Lung (tissue), 12 donors: Measurements from ENCODE around the gene SUSD2. TPM values are rescaled to one million over a fixed set of nuclear protein-coding genes. Genes with fewer than 3 reads are reported as not detected.
A peak's percentile ranks its signal among the peaks of the same experiment; 100 is the strongest.

Experiments used
- ATAC-seq: fragments of 200-7000 bp; cut with Tn5 transposase; one replicate; pipeline ENCODE4 v1.9.1; 2020; ENCODE audit warnings: moderate number of reproducible peaks; ENCODE audit not compliant: insufficient read depth, low FRiP score
- DNase-seq, 3 donors: peaks; one replicate each; pipeline ENCODE4 v3.0.0-alpha.2; 2013 to 2017
- H3K27ac ChIP-seq, 2 donors: one replicate each; pipeline ENCODE4 v1.5.1; 2013; ENCODE audit warnings: mild to moderate bottlenecking in 2 of 2, moderate library complexity in 2 of 2, control low read depth in 1 of 2, inconsistent platforms in 1 of 2, low read depth in 1 of 2, low read length in 1 of 2
- H3K27me3 ChIP-seq, 3 donors: one replicate each; pipeline ENCODE4 v1.5.1; 2013; ENCODE audit warnings: low read length in 2 of 3; ENCODE audit not compliant: control insufficient read depth in 3 of 3, insufficient read depth in 3 of 3
- H3K36me3 ChIP-seq, 4 donors: one replicate each; pipeline ENCODE4 v1.5.1; 2013; ENCODE audit warnings: low read length in 4 of 4, mild to moderate bottlenecking in 1 of 4, moderate library complexity in 1 of 4; ENCODE audit not compliant: control insufficient read depth in 4 of 4, insufficient read depth in 4 of 4
- H3K4me1 ChIP-seq, 5 donors: one replicate each; pipeline ENCODE4 v1.5.1; 2013; ENCODE audit warnings: low read length in 5 of 5, mild to moderate bottlenecking in 2 of 5, moderate library complexity in 1 of 5; ENCODE audit not compliant: control insufficient read depth in 5 of 5, insufficient read depth in 5 of 5
- H3K4me3 ChIP-seq: one replicate; pipeline ENCODE4 v1.5.1; 2013; ENCODE audit warnings: mild to moderate bottlenecking, control low read depth, moderate library complexity
- H3K9ac ChIP-seq, 2 donors: one replicate each; pipeline ENCODE4 v1.5.1; 2013; ENCODE audit warnings: low read length in 2 of 2, control low read depth in 1 of 2; ENCODE audit not compliant: insufficient read depth in 1 of 2
- H3K9me3 ChIP-seq, 4 donors: one replicate each; pipeline ENCODE4 v1.5.1; 2013; ENCODE audit warnings: low read length in 3 of 4, mild to moderate bottlenecking in 1 of 4, moderate library complexity in 1 of 4; ENCODE audit not compliant: control insufficient read depth in 4 of 4, insufficient read depth in 3 of 4
- CTCF ChIP-seq: IDR thresholded peaks from 2 replicates; pipeline ENCODE4 v1.5.1; 2012; ENCODE audit warnings: mild to moderate bottlenecking; ENCODE audit errors: control extremely low read depth, extremely low read depth
- WGBS, 2 donors: extraction: QIAGEN DNeasy Blood & Tissue Kit; methylation state at CpG; one replicate each; pipeline ENCODE4 v1.1.7; 2013; 5-methylcytosine and 5-hydroxymethylcytosine counted together
- polyA plus RNA-seq, 2 donors: library from polyadenylated mRNA; stranded (reverse); fragments of 200-250 nt; gene quantifications; one replicate each; pipeline ENCODE4 v1.2.1, GENCODE V29; 2013
- total RNA-seq, 2 donors: library from RNA; depleted of rRNA in 1 of 2; stranded (reverse); fragments of >200 nt in 1 of 2; gene quantifications; one replicate each; pipeline ENCODE4 v1.2.1, GENCODE V29; 2014 to 2021
- donor health status: control.
- donor health status: control.
- donor health status: Bipolar disorder and iron deficiency.
- donor health status: healthy.
- donor health status: DM: yes; HTN: yes; CAD: no.

The SUSD2 gene
- total and polyA plus RNA-seq, 4 donors: 15.9 to 192 (median 49.7) TPM

- DNase-seq: no peak
- no peak overlapping the region for H3K9ac ChIP-seq
- H3K27ac ChIP-seq: no peak overlapping the region
- 93 to 96% methylated on average over 15 of the region's 15 CpGs for WGBS, 2 donors
- H3K36me3 ChIP-seq: peaks cover 0 to 14% (median 0%) of the 10 kb centered on the region in 4 donors
- H3K27me3 ChIP-seq: no peaks in the 10 kb centered on the region
- H3K4me3 ChIP-seq: no peak overlapping the region
- no peak for ATAC-seq
- H3K4me1 ChIP-seq: peaks cover 0 to 14% (median 8%) of the 10 kb centered on the region in 5 donors
- no peaks in the 10 kb centered on the region for H3K9me3 ChIP-seq
- TF ChIP-seq CTCF: no peak
Measured at GRCh38 chr22:24186352-24186740, 5.1 kb downstream of the SUSD2 start.

GRCh38 chr22:24186892-24187670, 5.8 kb downstream of the SUSD2 start:
- Histone ChIP-seq H3K27me3 (no peaks in the 10 kb centered on the region), H3K4me1 (peaks cover 0 to 14% (median 7%) of the 10 kb centered on the region in 5 donors), H3K9me3 (no peaks in the 10 kb centered on the region), H3K36me3 (peaks cover 0 to 14% (median 0%) of the 10 kb centered on the region in 4 donors), H3K9ac (no peak overlapping the region), H3K4me3 (no peak overlapping the region), H3K27ac (no peak overlapping the region)
- DNase-seq (no peak), ATAC-seq (no peak)
- no peak for TF ChIP-seq CTCF
- WGBS, 2 donors: 91 to 93% methylated on average over 34 of the region's 34 CpGs

DNA sequence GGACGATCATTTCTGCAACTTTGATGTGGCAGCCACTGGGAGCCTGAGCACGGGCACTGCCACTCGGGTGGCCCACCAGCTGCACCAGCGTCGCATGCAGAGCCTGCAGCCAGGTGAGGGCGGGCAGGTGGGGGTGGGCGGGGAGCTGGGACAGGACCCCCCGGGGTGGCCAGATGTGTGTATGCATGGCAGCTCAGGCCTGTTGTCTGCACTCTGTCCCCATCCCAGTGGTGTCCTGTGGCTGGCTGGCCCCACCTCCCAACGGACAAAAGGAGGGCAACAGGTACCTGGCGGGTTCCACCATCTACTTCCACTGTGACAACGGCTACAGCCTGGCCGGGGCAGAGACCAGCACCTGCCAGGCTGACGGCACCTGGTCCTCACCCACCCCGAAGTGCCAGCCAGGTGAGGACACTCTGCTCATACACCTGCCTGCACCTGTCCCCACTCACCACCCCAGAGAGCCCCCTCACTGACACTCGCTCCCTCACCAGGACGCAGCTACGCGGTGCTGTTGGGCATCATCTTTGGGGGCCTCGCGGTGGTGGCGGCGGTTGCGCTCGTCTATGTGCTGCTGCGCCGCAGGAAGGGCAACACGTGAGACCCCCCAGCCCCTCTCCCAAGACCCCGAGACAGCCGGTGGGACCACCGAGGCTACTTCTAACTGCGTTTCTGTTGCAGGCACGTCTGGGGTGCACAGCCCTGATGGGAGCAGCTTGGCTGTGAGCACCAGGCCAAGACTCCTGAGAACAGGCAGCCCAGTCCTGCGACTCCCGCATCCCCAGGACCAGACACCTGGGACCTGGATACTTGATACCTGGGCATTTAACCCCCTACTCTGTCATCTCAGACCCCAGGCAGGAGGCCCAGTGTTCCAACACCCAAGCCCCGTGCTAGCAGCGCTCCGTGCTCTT, 6.7 kb downstream of the SUSD2 start:
- ATAC-seq (no peak), DNase-seq (no peak)
- Histone ChIP-seq H3K9ac (no peak overlapping the region), H3K27ac (peak overlapping the region in 1 of 2 donors; percentile 61), H3K36me3 (peaks cover 0 to 14% (median 0%) of the 10 kb centered on the region in 4 donors), H3K4me1 (peaks cover 0 to 14% (median 5%) of the 10 kb centered on the region in 5 donors), H3K4me3 (no peak overlapping the region), H3K9me3 (no peaks in the 10 kb centered on the region), H3K27me3 (no peaks in the 10 kb centered on the region)
- WGBS, 2 donors: 93% methylated on average over 37 of the region's 37 CpGs
- no peak for TF ChIP-seq CTCF
